Fibroblast of lung (primary cell): ENCODE data around the gene REPIN1. TPM values are rescaled to one million over a fixed set of nuclear protein-coding genes. Genes with fewer than 3 reads are reported as not detected.

Experiments used
- DNase-seq, 2 donors: peaks; one replicate each; pipeline versions ENCODE4 v3.0.0 to v3.0.0-alpha.2; 2010; ENCODE audit warnings: low read depth in 2 of 2
- H2AFZ ChIP-seq: 2 replicates; pipeline ENCODE4 v1.5.1; 2012; ENCODE audit warnings: low read length, control low read depth, inconsistent platforms
- H3K27ac ChIP-seq: 2 replicates; pipeline ENCODE4 v1.5.1; 2011; ENCODE audit warnings: low read length, control low read depth; ENCODE audit not compliant: insufficient read depth
- H3K27me3 ChIP-seq: 2 replicates; pipeline ENCODE4 v1.5.1; 2011; ENCODE audit warnings: mild to moderate bottlenecking, low read length; ENCODE audit not compliant: control insufficient read depth, insufficient read depth
- H3K36me3 ChIP-seq: 2 replicates; pipeline ENCODE4 v1.5.1; 2011; ENCODE audit warnings: low read length; ENCODE audit not compliant: control insufficient read depth, insufficient read depth
- H3K4me1 ChIP-seq: 2 replicates; pipeline ENCODE4 v1.5.1; 2011; ENCODE audit warnings: low read length; ENCODE audit not compliant: control insufficient read depth, insufficient read depth; ENCODE audit errors: extremely low read depth
- H3K4me2 ChIP-seq: 2 replicates; pipeline ENCODE4 v1.5.1; 2011; ENCODE audit warnings: low read length, control low read depth; ENCODE audit not compliant: insufficient read depth; ENCODE audit errors: extremely low read depth
- H3K4me3 ChIP-seq, 4 experiments: fragments of 200-600 bp in 1 of 4; sonication (generic) in 1 of 4; replicated peaks in 1 of 4; 2 replicates each; pipeline ENCODE4 v1.5.1; 2011 to 2016; ENCODE audit warnings: low read length in 4 of 4, low read depth in 3 of 4, mild to moderate bottlenecking in 3 of 4, control low read depth in 2 of 4, inconsistent platforms in 1 of 4, mixed read lengths in 1 of 4; ENCODE audit not compliant: insufficient read depth in 1 of 4; ENCODE audit errors: control extremely low read depth in 1 of 4
- H3K79me2 ChIP-seq: 2 replicates; pipeline ENCODE4 v1.5.1; 2012; ENCODE audit warnings: mild to moderate bottlenecking, low read length, inconsistent platforms; ENCODE audit not compliant: control insufficient read depth, insufficient read depth
- H3K9ac ChIP-seq: 2 replicates; pipeline ENCODE4 v1.5.1; 2011; ENCODE audit warnings: mild to moderate bottlenecking, low read length, control low read depth; ENCODE audit not compliant: insufficient read depth
- H3K9me3 ChIP-seq: 2 replicates; pipeline ENCODE4 v1.5.1; 2012; ENCODE audit warnings: low read depth, low read length; ENCODE audit not compliant: control insufficient read depth, insufficient read depth
- H4K20me1 ChIP-seq: 2 replicates; pipeline ENCODE4 v1.5.1; 2011; ENCODE audit warnings: low read length; ENCODE audit not compliant: control insufficient read depth, insufficient read depth; ENCODE audit errors: extremely low read depth
- CTCF ChIP-seq, 2 donors: IDR thresholded peaks in 1 of 2; conservative IDR thresholded peaks in 1 of 2; 1 replicate in 1 of 2; 2 replicates in 1 of 2; pipeline ENCODE4 v1.5.1; 2011 to 2012; ENCODE audit warnings: low read length in 2 of 2, control low read depth in 1 of 2, inconsistent platforms in 1 of 2, low read depth in 1 of 2, mild to moderate bottlenecking in 1 of 2
- EZH2 ChIP-seq: IDR thresholded peaks from 2 replicates; pipeline ENCODE4 v1.5.1; 2012; ENCODE audit warnings: low read length, control low read depth, mild to moderate bottlenecking; ENCODE audit errors: missing control alignments
- polyA plus RNA-seq, 2 donors: library from polyadenylated mRNA; depleted of rRNA in 1 of 2; stranded (reverse) in 1 of 2; unstranded in 1 of 2; fragments of >200 nt; gene quantifications; 2 replicates each; pipeline ENCODE4 v1.2.1, GENCODE V29; 2011 to 2012; ENCODE audit warnings: missing spikeins in 1 of 2
- total RNA-seq: library from RNA; depleted of rRNA; stranded (reverse); fragments of >200 nt; gene quantifications from 2 replicates; pipeline ENCODE4 v1.2.1, GENCODE V29; 2014

The REPIN1 gene
- total and polyA plus RNA-seq, 2 donors (not counting 1 experiment from before 2014, with no cell fraction given), result 20.8 to 41.3 TPM

- Histone ChIP-seq H3K27ac (no peak within 1 kb of the TSS), H4K20me1 (no peaks in the 10 kb centered on the region), H2AFZ (no peak within 1 kb of the TSS), H3K9ac (peak within 1 kb of the TSS; percentile 30), H3K4me1 (peaks cover 8% of the 10 kb centered on the region), H3K9me3 (no peaks in the 10 kb centered on the region), H3K79me2 (no peaks in the 10 kb centered on the region), H3K4me3 (peak within 1 kb of the TSS in 3 of 4 experiments; percentile 14 to 65 (median 46)), H3K36me3 (no peaks in the 10 kb centered on the region), H3K27me3 (peaks cover 31% of the 10 kb centered on the region), H3K4me2 (peak within 1 kb of the TSS; percentile 25)
- DNase-seq, result peak; percentile 25 to 74
- TF ChIP-seq EZH2 (peak; percentile 66), CTCF (conservative IDR thresholded peaks at IDR 0.05 in 1 of 2, IDR thresholded peaks at IDR 0.05 in 1 of 2; ENCODE audit: low read depth in 1 of 2, low read length in 2 of 2) (no peak)
These were observed 27.1 kb upstream of the REPIN1 start, which contains the start of gene RARRES2 for GRCh38 chr7:150341263-150342120. Gene RARRES2, minus strand, starts transcription at chr7:150341629. Its CDS starts 1,020 bp downstream, at chr7:150340609.

GRCh38 chr7:150342121-150342408 lies 26.6 kb upstream of the REPIN1 start:
- H3K27me3 ChIP-seq, result peaks cover 33% of the 10 kb centered on the region
- TF ChIP-seq CTCF (conservative IDR thresholded peaks at IDR 0.05 in 1 of 2, IDR thresholded peaks at IDR 0.05 in 1 of 2; ENCODE audit: low read depth in 1 of 2, low read length in 2 of 2) (no peak), EZH2 (no peak)
- H3K4me3 ChIP-seq, result peak overlapping the region in 1 of 4 experiments; percentile 38
- peaks cover 8% of the 10 kb centered on the region for H3K4me1 ChIP-seq
- H3K27ac ChIP-seq, result no peak overlapping the region
- DNase-seq, result no peak
- H3K4me2 ChIP-seq, result no peak overlapping the region
- H2AFZ ChIP-seq, result no peak overlapping the region
- H3K36me3 ChIP-seq, result no peaks in the 10 kb centered on the region
- no peak overlapping the region for H3K9ac ChIP-seq
- H4K20me1 ChIP-seq, result no peaks in the 10 kb centered on the region
- H3K9me3 ChIP-seq, result no peaks in the 10 kb centered on the region
- H3K79me2 ChIP-seq, result no peaks in the 10 kb centered on the region

- Histone ChIP-seq H3K9ac (no peak overlapping the region), H3K36me3 (no peaks in the 10 kb centered on the region), H3K79me2 (no peaks in the 10 kb centered on the region), H3K4me3 (no peak overlapping the region), H3K4me2 (no peak overlapping the region), H3K27me3 (peaks cover 33% of the 10 kb centered on the region), H2AFZ (no peak overlapping the region), H4K20me1 (no peaks in the 10 kb centered on the region), H3K4me1 (peaks cover 8% of the 10 kb centered on the region), H3K27ac (no peak overlapping the region), H3K9me3 (no peaks in the 10 kb centered on the region)
- DNase-seq, result no peak
- TF ChIP-seq CTCF (conservative IDR thresholded peaks at IDR 0.05 in 1 of 2, IDR thresholded peaks at IDR 0.05 in 1 of 2; ENCODE audit: low read depth in 1 of 2, low read length in 2 of 2), result no peak
- no peak for TF ChIP-seq EZH2
These were observed 25.4 kb upstream of the REPIN1 start for GRCh38 chr7:150343225-150343624.
